K562 (cell line): Measurements from ENCODE around the gene CENPN.

Source experiments
- CTCF ChIP-seq, 3 experiments: IDR thresholded peaks in 2 of 3; conservative IDR thresholded peaks in 1 of 3; 2 replicates each; pipeline ENCODE4 v1.5.1; 2011 to 2012; ENCODE audit warnings: low read length in 3 of 3, mild to moderate bottlenecking in 3 of 3, control low read depth in 2 of 3, improper control_type of control experiment in 1 of 3, inconsistent platforms in 1 of 3, low read depth in 1 of 3, mixed read lengths in 1 of 3, moderate library complexity in 1 of 3; ENCODE audit not compliant: insufficient read depth in 2 of 3
- ETS1 ChIP-seq: conservative IDR thresholded peaks from 2 replicates; pipeline ENCODE4 v1.6.1; 2011; ENCODE audit warnings: low read depth, mild to moderate bottlenecking, low read length; ENCODE audit not compliant: control insufficient read depth
- EZH2 ChIP-seq: IDR thresholded peaks from 2 replicates; pipeline ENCODE4 v1.6.1; 2012; ENCODE audit warnings: low read depth, mild to moderate bottlenecking, inconsistent platforms, low read length, borderline replicate concordance
- KDM4B ChIP-seq, 2 experiments: fragments of 450-650 bp in 1 of 2; sonication (generic) in 1 of 2; IDR thresholded peaks; 2 replicates each; pipeline ENCODE4 v1.6.1; 2016 to 2017; ENCODE audit warnings: borderline replicate concordance in 2 of 2, antibody characterized with exemption in 1 of 2, low read depth in 1 of 2, mild to moderate bottlenecking in 1 of 2
- MAFF ChIP-seq: IDR thresholded peaks from 2 replicates; pipeline ENCODE4 v1.6.1; 2012; ENCODE audit warnings: low read length, improper control_type of control experiment
- NFXL1 ChIP-seq: fragments of 450-650 bp; formaldehyde crosslinking; IDR thresholded peaks from 2 replicates; pipeline ENCODE4 v1.4.0; 2021; ENCODE audit warnings: mild to moderate bottlenecking
- REST ChIP-seq, 2 experiments: fragments of 450-650 bp; formaldehyde crosslinking in 1 of 2; IDR thresholded peaks; 2 replicates each; pipeline versions ENCODE4 v1.4.0 to v1.6.1; 2014 to 2020; ENCODE audit warnings: mild to moderate bottlenecking in 2 of 2, borderline replicate concordance in 1 of 2, low read depth in 1 of 2
- STAT5B ChIP-seq: fragments of 250-450 bp; sonication (Bioruptor Pico); IDR thresholded peaks from 2 replicates; pipeline ENCODE4 v1.8.0; 2021; ENCODE audit warnings: mild to moderate bottlenecking, inconsistent platforms
- TARDBP ChIP-seq: fragments of 450-650 bp; IDR thresholded peaks from 2 replicates; pipeline ENCODE4 v1.6.1; 2016
- XRCC5 ChIP-seq: fragments of 200-400 bp; formaldehyde crosslinking; IDR thresholded peaks from 2 replicates; pipeline ENCODE4 v1.6.1; 2017; ENCODE audit warnings: low read depth, mild to moderate bottlenecking, low read length
- YY1 ChIP-seq, 3 experiments: IDR thresholded peaks; 2 replicates each; pipeline ENCODE4 v1.6.1; 2011; ENCODE audit warnings: low read length in 2 of 3, mild to moderate bottlenecking in 2 of 3, moderate library complexity in 2 of 3, borderline replicate concordance in 1 of 3, control low read depth in 1 of 3, low read depth in 1 of 3; ENCODE audit not compliant: insufficient read depth in 3 of 3, insufficient replicate concordance in 2 of 3, control insufficient read depth in 1 of 3, insufficient read length in 1 of 3; ENCODE audit errors: extremely low read depth in 1 of 3
- ZNF274 ChIP-seq: IDR thresholded peaks from 2 replicates; pipeline ENCODE4 v1.6.1; 2011; ENCODE audit warnings: low read depth, mild to moderate bottlenecking, low read length, moderate library complexity, borderline replicate concordance
- TF ChIP-seq, protein P1 (sequence below): sonication (generic); formaldehyde crosslinking; IDR thresholded peaks from 2 replicates; pipeline ENCODE4 v1.9.0; 2022; ENCODE audit warnings: mild to moderate bottlenecking, missing genetic modification reagents

- TF ChIP-seq EZH2 (no peak), CTCF (IDR thresholded peaks at IDR 0.05 in 2 of 3, conservative IDR thresholded peaks at IDR 0.05 in 1 of 3; ENCODE audit: insufficient read depth in 2 of 3, low read depth in 1 of 3, low read length in 3 of 3) (no peak), XRCC5 (no peak), TARDBP (no peak), REST (IDR thresholded peaks at IDR 0.05; ENCODE audit: borderline replicate concordance) (no peak), REST (CRISPR knock-in tag; IDR thresholded peaks at IDR 0.05; ENCODE audit: low read depth) (no peak), MAFF (no peak), STAT5B (CRISPR knock-in tag) (no peak), NFXL1 (no peak), YY1 (IDR thresholded peaks at IDR 0.05; ENCODE audit: borderline replicate concordance in 1 of 3, control insufficient read depth in 1 of 3, extremely low read depth in 1 of 3, insufficient read depth in 3 of 3, insufficient read length in 1 of 3, insufficient replicate concordance in 2 of 3, low read depth in 1 of 3, low read length in 2 of 3) (no peak), ZNF274 (no peak), ETS1 (no peak), KDM4B (IDR thresholded peaks at IDR 0.05; ENCODE audit: borderline replicate concordance in 2 of 2, low read depth in 1 of 2) (no peak)
- TF ChIP-seq, protein P1, sequence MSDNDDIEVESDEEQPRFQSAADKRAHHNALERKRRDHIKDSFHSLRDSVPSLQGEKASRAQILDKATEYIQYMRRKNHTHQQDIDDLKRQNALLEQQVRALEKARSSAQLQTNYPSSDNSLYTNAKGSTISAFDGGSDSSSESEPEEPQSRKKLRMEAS (CRISPR knock-in tag), result no peak
Observed at GRCh38 chr16:80991792-80992430, 15.1 kb upstream of the CENPN start.
